Ishikawa (cell line): ENCODE results near the gene MOB2.

ENCODE experiments used
- EGR1 ChIP-seq: IDR thresholded peaks from 2 replicates; pipeline ENCODE4 v1.6.1; 2012
- EP300 ChIP-seq: IDR thresholded peaks from 2 replicates; pipeline ENCODE4 v1.6.1; 2012; ENCODE audit warnings: borderline replicate concordance
- MAX ChIP-seq: IDR thresholded peaks from 2 replicates; pipeline ENCODE4 v1.6.1; 2012
- NFIC ChIP-seq: IDR thresholded peaks from 2 replicates; pipeline ENCODE4 v1.6.1; 2012
- RAD21 ChIP-seq: IDR thresholded peaks from 2 replicates; pipeline ENCODE4 v1.6.1; 2012; ENCODE audit warnings: low read depth
- REST ChIP-seq: IDR thresholded peaks from 2 replicates; pipeline ENCODE4 v1.6.1; 2012; ENCODE audit warnings: low read depth, mild to moderate bottlenecking
- TEAD4 ChIP-seq: IDR thresholded peaks from 2 replicates; pipeline ENCODE4 v1.6.1; 2012
- YY1 ChIP-seq: IDR thresholded peaks from 2 replicates; pipeline ENCODE4 v1.6.1; 2012; ENCODE audit warnings: low read depth

GRCh38 chr11:1451781-1452470, 34.7 kb downstream of the MOB2 start:
- TF ChIP-seq YY1 (no peak), TEAD4 (no peak), EGR1 (no peak), NFIC (no peak), EP300 (no peak), MAX (no peak), REST (no peak), RAD21 (no peak)
